Mucosa of descending colon (tissue), 3 donors: ENCODE data around the gene GUCA2A. TPM values are rescaled to one million over a fixed set of nuclear protein-coding genes. Genes with fewer than 3 reads are reported as not detected.
A peak's percentile ranks its signal among the peaks of the same experiment; 100 is the strongest.

Source experiments
- ATAC-seq: fragments of 200-7000 bp; cut with Tn5 transposase; one replicate; pipeline ENCODE4 v1.9.1; 2020; ENCODE audit warnings: mild to moderate bottlenecking, moderate library complexity
- DNase-seq, 3 donors: peaks; one replicate each; pipeline ENCODE4 v3.0.0-alpha.2; 2020
- H3K36me3 ChIP-seq: fragments of 200-600 bp; one replicate; pipeline ENCODE4 v1.8.0; 2021; ENCODE audit warnings: low read depth, mild to moderate bottlenecking
- H3K4me1 ChIP-seq: fragments of 200-600 bp; one replicate; pipeline ENCODE4 v1.8.0; 2021; ENCODE audit warnings: low read depth, mild to moderate bottlenecking
- H3K4me3 ChIP-seq: fragments of 200-600 bp; one replicate; pipeline ENCODE4 v1.8.0; 2021; ENCODE audit warnings: mild to moderate bottlenecking
- H3K9me3 ChIP-seq: fragments of 200-600 bp; one replicate; pipeline ENCODE4 v1.8.0; 2021; ENCODE audit warnings: mild to moderate bottlenecking
- CTCF ChIP-seq: fragments of 200-600 bp; IDR thresholded peaks from one replicate; pipeline ENCODE4 v1.8.0; 2022; ENCODE audit warnings: antibody characterized with exemption, mild to moderate bottlenecking
- intact Hi-C, 2 donors: fragments of 100-400 bp; cut with DNase I in 1 of 2; cut with micrococcal nuclease in 1 of 2; formaldehyde crosslinking; loops; one replicate each; pipeline versions ENCODE4 v1.11.0 to v1.11.1; 2022; cut with DNase I, micrococcal nuclease
- total RNA-seq, 3 donors: library from RNA; stranded (reverse); fragmentation: NEBNext Ultra II Directional in 2 of 3; extraction: Animal tissue kit (Norgen Biotek cat#: 25700) in 2 of 3; gene quantifications; one replicate each; pipeline versions ENCODE4 v1.2.1 to v1.2.4, GENCODE V29; 2021 to 2023
- donor health status: DM: no; HTN: no; CAD: no; lungs with moderate emphysema.
- donor health status: DM: no; HTN: no; CAD: no.
- donor health status: DM: no; HTN: yes; CAD: no.

GUCA2A gene
- total RNA-seq, 3 donors from 2014 or later, result 920 to 2,800 (median 1,254) TPM

DNA sequence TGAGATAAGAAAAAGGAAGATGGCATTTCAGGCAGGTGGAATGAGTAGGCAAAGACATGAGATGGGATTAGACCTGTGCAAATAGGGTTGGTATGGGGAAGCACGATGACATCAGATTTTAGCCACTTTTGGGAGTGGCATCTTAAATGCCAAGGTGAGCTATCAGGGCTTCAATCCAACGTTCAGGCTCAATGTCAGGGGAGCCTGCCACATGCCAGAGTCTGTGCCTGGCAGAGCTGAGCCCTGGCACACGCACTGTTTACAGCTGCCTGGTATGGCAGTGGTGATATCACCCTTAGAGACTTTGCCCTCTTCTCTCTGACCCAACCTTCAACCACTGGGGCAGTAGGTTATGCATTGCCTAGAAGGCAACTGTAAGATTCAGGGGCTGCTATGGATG is 12.4 kb downstream of the GUCA2A start:
- Histone ChIP-seq H3K36me3 (no peaks in the 10 kb centered on the region), H3K4me1 (peaks cover 16% of the 10 kb centered on the region), H3K4me3 (no peak overlapping the region), H3K9me3 (no peaks in the 10 kb centered on the region)
- intact Hi-C loops, result no loop called here
- DNase-seq (peak in 2 of 3 donors; percentile 65 to 67), ATAC-seq (peak; percentile 87)
- TF ChIP-seq CTCF, result no peak

- intact Hi-C loops, result no loop called here
- no peak for ATAC-seq
- H3K9me3 ChIP-seq, result no peaks in the 10 kb centered on the region
- H3K36me3 ChIP-seq, result no peaks in the 10 kb centered on the region
- no peak for DNase-seq
- H3K4me3 ChIP-seq, result no peak overlapping the region
- no peak for TF ChIP-seq CTCF
- peaks cover 24% of the 10 kb centered on the region for H3K4me1 ChIP-seq
These were observed 13.9 kb downstream of the GUCA2A start for GRCh38 chr1:42150651-42151050.

DNA sequence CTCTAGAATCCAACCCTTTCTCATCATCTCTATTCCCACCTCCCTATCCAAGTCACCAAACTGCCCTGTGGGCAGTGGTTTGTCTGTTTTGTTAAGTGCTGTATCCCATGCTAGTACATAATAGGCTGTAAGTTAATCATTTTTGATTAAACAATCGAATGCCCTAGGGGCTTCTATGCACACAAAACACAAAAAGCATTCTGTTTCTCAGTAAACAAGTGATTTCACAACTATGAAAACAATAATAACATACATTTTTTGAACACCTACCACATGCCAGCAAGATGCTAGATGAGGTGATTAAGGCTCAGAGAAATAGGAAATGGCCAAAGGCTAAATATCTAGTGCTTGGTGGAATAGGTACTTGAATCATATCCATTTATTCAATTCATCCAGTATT is 16.4 kb downstream of the GUCA2A start:
- intact Hi-C loops, result no loop called here
- ATAC-seq (no peak), DNase-seq (no peak)
- TF ChIP-seq CTCF, result no peak
- Histone ChIP-seq H3K36me3 (no peaks in the 10 kb centered on the region), H3K4me1 (peaks cover 18% of the 10 kb centered on the region), H3K4me3 (no peak overlapping the region), H3K9me3 (no peaks in the 10 kb centered on the region)

DNA sequence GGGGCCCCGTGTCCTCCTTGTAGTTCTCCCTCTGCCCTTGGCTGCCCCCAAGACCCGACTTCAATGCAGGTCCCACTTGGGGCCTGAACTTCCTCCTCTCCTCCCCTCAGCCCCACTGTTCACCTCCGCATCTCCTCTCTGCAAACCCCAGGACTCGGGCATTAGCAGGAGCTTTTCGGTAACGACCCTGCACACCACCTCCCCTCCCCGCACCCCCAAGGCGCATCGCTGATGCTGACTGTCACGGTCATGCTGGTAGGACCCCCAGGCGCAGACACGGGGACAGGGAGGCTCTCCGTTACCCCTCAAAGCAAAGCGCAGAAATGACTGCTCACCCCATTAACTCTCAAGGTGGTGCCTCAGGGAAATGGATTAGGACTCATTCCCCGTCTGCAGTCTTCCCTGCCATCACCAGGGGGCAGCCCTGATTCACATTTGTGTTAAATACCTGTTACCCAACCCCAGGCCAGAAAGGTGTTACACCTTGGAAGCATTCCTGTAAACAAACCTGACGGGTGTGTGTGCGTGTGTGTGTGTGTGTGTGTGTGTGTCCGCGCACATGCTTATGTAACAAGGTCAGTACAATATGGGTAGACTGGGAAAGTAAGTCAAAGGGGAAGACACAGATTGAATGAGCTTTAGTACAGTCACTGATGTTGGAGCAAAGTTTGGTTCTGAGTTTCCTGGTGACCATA is 17.8 kb downstream of the GUCA2A start:
- Histone ChIP-seq H3K4me3 (no peak overlapping the region), H3K9me3 (no peaks in the 10 kb centered on the region), H3K36me3 (no peaks in the 10 kb centered on the region), H3K4me1 (peaks cover 9% of the 10 kb centered on the region)
- peak; percentile 72 for TF ChIP-seq CTCF
- ATAC-seq, result peak; percentile 99
- intact Hi-C loops, result no loop called here
- peak; percentile 78 to 94 (median 92) for DNase-seq

GRCh38 chr1:42145764-42146625 is 18.6 kb downstream of the GUCA2A start:
- DNase-seq (peak in 1 of 3 donors; percentile 30), ATAC-seq (no peak)
- Histone ChIP-seq H3K4me3 (no peak overlapping the region), H3K36me3 (no peaks in the 10 kb centered on the region), H3K9me3 (no peaks in the 10 kb centered on the region), H3K4me1 (peaks cover 9% of the 10 kb centered on the region)
- intact Hi-C loops, result no loop called here
- no peak for TF ChIP-seq CTCF
